DOHH2 (cell line): ENCODE data around the gene SHB.

Experiments
- CTCF ChIP-seq: fragments of 200-600 bp; sonication (generic); IDR thresholded peaks from one replicate; pipeline ENCODE4 v1.5.1; 2014; ENCODE audit warnings: antibody characterized with exemption, mild to moderate bottlenecking, low read depth, low read length; ENCODE audit not compliant: poor library complexity, severe bottlenecking
- EZH2phosphoT487 ChIP-seq: fragments of 200-600 bp; sonication (generic); IDR thresholded peaks from 2 replicates; pipeline ENCODE4 v1.6.1; 2017; ENCODE audit warnings: borderline replicate concordance, mild to moderate bottlenecking, antibody characterized with exemption, low read length, moderate library complexity, mixed read lengths

- TF ChIP-seq CTCF (no peak), EZH2phosphoT487 (no peak)
Measured at GRCh38 chr9:37922363-37923117, 146.5 kb downstream of the SHB start.
